NCI-H146 (cell line): ENCODE data around the gene C9orf50.
A peak's percentile ranks its signal among the peaks of the same experiment; 100 is the strongest.

Source experiments
- DNase-seq: peaks from one replicate; lab custom pipeline; 2025; lab: John Stamatoyannopoulos, UW

Gene C9orf50

GRCh38 chr9:129631674-129632129 is 10.8 kb upstream of the C9orf50 start:
- no peak for DNase-seq

- DNase-seq: no peak
Measured at GRCh38 chr9:129630967-129631673, 10.2 kb upstream of the C9orf50 start.

- no peak for DNase-seq
Measured at GRCh38 chr9:129629251-129629820, 8.4 kb upstream of the C9orf50 start.

- DNase-seq: no peak
Measured at GRCh38 chr9:129628709-129629108, 7.8 kb upstream of the C9orf50 start.

- DNase-seq: no peak
Measured at GRCh38 chr9:129627556-129628440, 6.9 kb upstream of the C9orf50 start.

GRCh38 chr9:129626625-129627284 is 5.9 kb upstream of the C9orf50 start:
- no peak for DNase-seq

- peak; percentile 62 for DNase-seq
Measured at GRCh38 chr9:129626079-129626624, 5.3 kb upstream of the C9orf50 start, which contains the start of gene NTMT1. TSS of gene NTMT1 (plus strand) at chr9:129626163. CDS start at chr9:129632704, 6,541 bp downstream.

- DNase-seq: peak; percentile 24
Measured at GRCh38 chr9:129624947-129625346, 4.0 kb upstream of the C9orf50 start.

GRCh38 chr9:129624168-129624759 is 3.4 kb upstream of the C9orf50 start:
- peak; percentile 27 for DNase-seq

GRCh38 chr9:129623331-129623730 is 2.4 kb upstream of the C9orf50 start:
- no peak for DNase-seq

GRCh38 chr9:129619787-129620668 is 873 bp downstream of the C9orf50 start:
- no peak for DNase-seq

GRCh38 chr9:129617167-129617566 is 3.7 kb downstream of the C9orf50 start:
- DNase-seq: no peak

- DNase-seq: no peak
Measured at GRCh38 chr9:129615407-129616285, 5.3 kb downstream of the C9orf50 start.

- no peak for DNase-seq
Measured at GRCh38 chr9:129614932-129615331, 6.0 kb downstream of the C9orf50 start.

- peak; percentile 14 for DNase-seq
Measured at GRCh38 chr9:129613520-129614175, 7.3 kb downstream of the C9orf50 start.

GRCh38 chr9:129612815-129613519 is 7.9 kb downstream of the C9orf50 start:
- no peak for DNase-seq

- DNase-seq: no peak
Measured at GRCh38 chr9:129612123-129612522, 8.8 kb downstream of the C9orf50 start.

GRCh38 chr9:129611307-129611800 is 9.5 kb downstream of the C9orf50 start:
- DNase-seq: no peak
